ENCODE measurements around the gene ATPAF2.

ATPAF2 gene

GRCh38 chr17:18038861-18039534 is at the start of gene ATPAF2, which contains the start of gene GID4:
ATPAF2 (minus strand) TSS chr17:18039168; CDS start chr17:18039013, 155 bp downstream.
GID4 (plus strand) TSS chr17:18039408; CDS start chr17:18039465, 57 bp downstream.
- DNase-seq = peak; percentile 100

GRCh38 chr17:18087610-18088491 is 48.9 kb upstream of the ATPAF2 start, which contains the start of gene DRG2:
DRG2 (plus strand) TSS chr17:18087948; CDS start chr17:18088024, 76 bp downstream.
- DNase-seq = peak; percentile 83 to 94

GRCh38 chr17:18084256-18084655 is 45.3 kb upstream of the ATPAF2 start:
- DNase-seq = no peak

- DNase-seq = no peak
These were observed 40.6 kb upstream of the ATPAF2 start for GRCh38 chr17:18079543-18079942.

GRCh38 chr17:18076936-18077335 is 38.0 kb upstream of the ATPAF2 start:
- no peak for DNase-seq

GRCh38 chr17:18074566-18075272 is 35.8 kb upstream of the ATPAF2 start:
- DNase-seq = no peak

- DNase-seq = no peak
These were observed 32.8 kb upstream of the ATPAF2 start for GRCh38 chr17:18071751-18072150.

GRCh38 chr17:18070861-18071340 is 31.9 kb upstream of the ATPAF2 start:
- no peak for DNase-seq

GRCh38 chr17:18069101-18069500 is 30.1 kb upstream of the ATPAF2 start:
- DNase-seq = no peak

GRCh38 chr17:18066866-18067265 is 27.9 kb upstream of the ATPAF2 start:
- DNase-seq = no peak

- DNase-seq = no peak
These were observed 26.6 kb upstream of the ATPAF2 start for GRCh38 chr17:18065546-18065945.

- no peak for DNase-seq
These were observed 25.1 kb upstream of the ATPAF2 start for GRCh38 chr17:18064053-18064452.

GRCh38 chr17:18059283-18059682 is 20.3 kb upstream of the ATPAF2 start:
- no peak for DNase-seq

- DNase-seq = no peak
These were observed 17.2 kb upstream of the ATPAF2 start for GRCh38 chr17:18056214-18056613.

GRCh38 chr17:18055597-18055996 is 16.6 kb upstream of the ATPAF2 start:
- DNase-seq = no peak

GRCh38 chr17:18045691-18046350 is 6.9 kb upstream of the ATPAF2 start:
- DNase-seq = no peak

- DNase-seq = no peak
These were observed 5.6 kb upstream of the ATPAF2 start for GRCh38 chr17:18044609-18045008.

- DNase-seq = peak in 1 of 2 experiments; percentile 51
These were observed 4.5 kb upstream of the ATPAF2 start for GRCh38 chr17:18043491-18043890.

- no peak for DNase-seq
These were observed 4.0 kb upstream of the ATPAF2 start for GRCh38 chr17:18042983-18043382.

- no peak for DNase-seq
These were observed 2.8 kb upstream of the ATPAF2 start for GRCh38 chr17:18041776-18042175.

- no peak for DNase-seq
These were observed 1.4 kb upstream of the ATPAF2 start for GRCh38 chr17:18040261-18040858.
